HG03457 (cell line): ENCODE measurements around the gene SELENOV.

Source experiments
- ATAC-seq: cut with Tn5 transposase; IDR thresholded peaks from one replicate; pipeline ENCODE4 v1.9.1; 2021; ENCODE audit warnings: moderate number of reproducible peaks; ENCODE audit not compliant: unreplicated experiment

Gene SELENOV

GRCh38 chr19:39518975-39519374, 4.0 kb downstream of the SELENOV start:
- no peak for ATAC-seq

- no peak for ATAC-seq
Observed at GRCh38 chr19:39520541-39521484, 5.9 kb downstream of the SELENOV start.

- ATAC-seq, result no peak
Observed at GRCh38 chr19:39524495-39524894, 9.6 kb downstream of the SELENOV start.

GRCh38 chr19:39525205-39525604, 10.3 kb downstream of the SELENOV start:
- no peak for ATAC-seq

GRCh38 chr19:39531834-39532232, 16.9 kb downstream of the SELENOV start:
- no peak for ATAC-seq

GRCh38 chr19:39532233-39533002, 17.5 kb downstream of the SELENOV start, which contains the start of gene EID2B:
TSS of gene EID2B (minus strand) at chr19:39532852. CDS start at chr19:39532802, 50 bp downstream.
- peak; percentile 67 for ATAC-seq

GRCh38 chr19:39533003-39533512, 18.1 kb downstream of the SELENOV start:
- no peak for ATAC-seq

GRCh38 chr19:39533791-39534190, 18.9 kb downstream of the SELENOV start:
- no peak for ATAC-seq

GRCh38 chr19:39539165-39539517, 24.2 kb downstream of the SELENOV start:
- ATAC-seq, result no peak

- ATAC-seq, result peak; percentile 69
Observed at GRCh38 chr19:39539518-39540332, 24.8 kb downstream of the SELENOV start, which contains the start of gene EID2. TSS of gene EID2 (minus strand) at chr19:39540161. CDS start at chr19:39540079, 82 bp downstream.

- no peak for ATAC-seq
Observed at GRCh38 chr19:39540333-39540673, 25.4 kb downstream of the SELENOV start.

- no peak for ATAC-seq
Observed at GRCh38 chr19:39542206-39542605, 27.3 kb downstream of the SELENOV start.

- ATAC-seq, result no peak
Observed at GRCh38 chr19:39543477-39543857, 28.5 kb downstream of the SELENOV start.

- ATAC-seq, result no peak
Observed at GRCh38 chr19:39544226-39544903, 29.4 kb downstream of the SELENOV start.

- no peak for ATAC-seq
Observed at GRCh38 chr19:39544911-39545310, 30.0 kb downstream of the SELENOV start.

- ATAC-seq, result no peak
Observed at GRCh38 chr19:39546599-39546998, 31.7 kb downstream of the SELENOV start.

GRCh38 chr19:39550197-39550596, 35.3 kb downstream of the SELENOV start:
- no peak for ATAC-seq

GRCh38 chr19:39553082-39553652, 38.2 kb downstream of the SELENOV start:
- ATAC-seq, result no peak

GRCh38 chr19:39554701-39555311, 39.9 kb downstream of the SELENOV start:
- ATAC-seq, result no peak
